Superior temporal gyrus (tissue), 1 donor: ENCODE data around the gene DMD.

Source experiments
- DNase-seq: peaks from one replicate; pipeline ENCODE4 v3.0.0-alpha.2; 2016; ENCODE audit errors: extremely low spot score

DMD gene

GRCh38 chrX:31714797-31715196 lies 1496.6 kb downstream of the DMD start:
- no peak for DNase-seq

DNA sequence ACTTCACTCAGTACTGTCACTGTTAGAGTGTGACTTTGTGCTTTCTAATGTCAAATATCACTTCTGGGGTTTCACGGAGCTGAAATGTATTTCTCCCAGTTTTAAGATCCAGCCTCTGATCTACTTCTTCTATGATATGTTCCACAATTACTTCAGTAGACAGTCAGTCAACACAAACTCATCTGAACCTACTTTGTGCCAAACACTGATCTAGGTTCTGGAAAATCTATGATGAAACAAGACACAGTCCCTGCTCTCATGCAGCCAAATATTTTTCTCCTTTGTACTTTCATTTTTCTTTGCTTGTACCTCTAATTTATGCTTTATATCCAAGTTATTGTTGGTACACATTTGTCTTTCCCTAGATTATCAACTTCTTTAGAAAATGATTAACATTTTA lies 1498.2 kb downstream of the DMD start:
- no peak for DNase-seq

DNA sequence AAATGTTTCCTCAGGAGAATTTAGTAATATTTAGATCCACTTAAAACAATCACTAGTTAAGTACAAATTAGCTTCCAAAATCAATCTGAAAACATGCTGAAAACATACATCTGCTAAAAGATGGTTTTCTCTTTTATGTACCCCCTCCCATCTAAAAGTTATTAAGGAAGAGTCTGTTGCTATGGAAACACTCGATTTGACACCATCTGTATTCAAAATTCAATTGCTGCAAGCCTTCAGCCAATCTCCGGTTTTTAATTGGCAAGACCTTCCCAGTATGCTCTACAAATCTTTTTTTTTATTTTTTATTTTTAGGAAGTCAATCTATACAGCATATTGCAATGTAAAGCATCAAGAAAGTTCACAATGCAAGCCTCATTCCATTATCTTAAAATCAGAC lies 1500.2 kb downstream of the DMD start:
- DNase-seq = no peak

- no peak for DNase-seq
Observed at GRCh38 chrX:31708116-31708515, 1503.2 kb downstream of the DMD start.

- no peak for DNase-seq
Observed at GRCh38 chrX:31706466-31706865, 1504.9 kb downstream of the DMD start.

DNA sequence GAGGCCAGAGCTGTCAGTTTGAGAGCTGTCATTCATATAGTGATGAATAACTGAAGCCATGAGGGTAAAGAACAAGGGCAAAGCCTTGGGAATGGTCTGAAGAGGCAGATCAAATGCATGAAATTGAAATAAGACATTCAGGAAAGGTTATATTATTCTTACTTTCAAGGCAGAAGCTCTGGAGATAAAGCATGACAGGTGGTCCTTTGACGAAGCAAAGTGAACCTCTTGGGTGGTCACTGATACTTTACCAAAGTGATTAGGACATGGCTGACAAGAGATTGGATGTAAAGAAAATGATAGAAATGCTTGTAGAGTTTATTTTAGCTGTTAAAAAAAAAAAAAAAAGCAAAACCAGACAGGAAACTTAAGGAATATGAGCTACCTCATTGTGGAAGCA lies 1505.5 kb downstream of the DMD start:
- DNase-seq = no peak

- DNase-seq = no peak
Observed at GRCh38 chrX:31704938-31705337, 1506.4 kb downstream of the DMD start.

DNA sequence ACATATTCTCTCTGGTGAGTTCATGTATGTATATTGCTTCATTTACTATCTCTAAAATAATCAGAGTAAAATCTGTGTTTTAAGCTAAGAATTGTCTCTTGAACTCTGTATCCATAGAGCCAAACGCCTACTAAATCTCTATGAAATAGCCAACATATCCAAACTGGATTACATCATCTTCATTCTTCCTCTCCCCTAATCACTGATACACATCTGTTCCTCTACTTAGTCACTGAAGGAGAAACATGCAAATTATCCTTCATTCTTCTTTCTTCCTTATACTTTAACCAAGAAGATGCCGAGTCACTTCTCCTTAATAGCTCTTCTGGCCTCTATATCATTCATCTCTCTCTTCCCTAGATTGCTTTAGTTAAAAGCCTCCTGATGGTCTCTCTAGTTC lies 1509.1 kb downstream of the DMD start:
- no peak for DNase-seq

DNA sequence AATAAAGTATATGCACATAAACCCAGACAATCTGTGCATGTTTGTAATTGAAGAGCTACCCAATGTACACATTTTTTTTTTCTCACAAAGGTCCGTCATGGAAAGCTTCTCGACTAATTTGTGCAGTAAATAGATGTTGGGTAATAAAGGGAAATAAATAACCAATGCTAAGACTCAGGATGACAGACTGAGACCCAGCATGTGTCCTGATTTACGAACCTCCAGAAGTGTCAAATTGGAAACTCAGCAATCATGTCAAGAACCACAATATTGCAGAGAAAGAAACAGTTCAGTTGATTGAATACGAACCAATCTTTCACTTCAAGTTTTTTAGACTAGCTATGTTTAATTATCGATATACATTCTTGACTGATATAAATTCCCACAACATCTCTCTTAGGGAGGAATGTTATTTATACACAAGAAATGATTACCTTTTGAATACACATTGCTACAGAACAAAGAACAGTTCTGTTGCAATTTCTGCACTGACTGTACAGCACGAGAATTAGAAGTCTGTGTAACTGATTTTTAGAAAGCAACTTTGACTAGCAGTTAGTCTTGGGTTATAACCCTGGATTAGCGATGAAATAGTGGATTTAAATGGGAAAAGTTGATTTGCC lies 1513.9 kb downstream of the DMD start:
- DNase-seq = no peak

DNA sequence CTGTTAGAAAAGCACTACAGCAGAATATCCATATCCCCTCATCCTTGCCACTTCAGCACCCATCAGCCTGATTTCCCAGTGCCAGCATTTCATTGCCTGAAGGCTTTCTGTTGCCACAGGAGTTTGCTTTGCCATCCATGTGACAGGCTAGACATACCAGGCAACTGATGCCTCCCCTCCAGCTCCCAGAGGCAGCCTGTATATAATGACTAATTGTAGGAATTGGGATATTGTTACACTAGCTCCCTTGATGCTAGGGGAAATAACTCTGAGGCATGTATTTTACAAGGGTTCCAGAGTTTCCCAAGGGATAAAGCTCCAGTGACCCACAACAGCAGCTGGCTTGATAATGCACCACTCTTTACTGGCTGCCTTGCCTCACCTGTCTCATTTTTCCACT lies 1531.5 kb downstream of the DMD start:
- DNase-seq = no peak

DNA sequence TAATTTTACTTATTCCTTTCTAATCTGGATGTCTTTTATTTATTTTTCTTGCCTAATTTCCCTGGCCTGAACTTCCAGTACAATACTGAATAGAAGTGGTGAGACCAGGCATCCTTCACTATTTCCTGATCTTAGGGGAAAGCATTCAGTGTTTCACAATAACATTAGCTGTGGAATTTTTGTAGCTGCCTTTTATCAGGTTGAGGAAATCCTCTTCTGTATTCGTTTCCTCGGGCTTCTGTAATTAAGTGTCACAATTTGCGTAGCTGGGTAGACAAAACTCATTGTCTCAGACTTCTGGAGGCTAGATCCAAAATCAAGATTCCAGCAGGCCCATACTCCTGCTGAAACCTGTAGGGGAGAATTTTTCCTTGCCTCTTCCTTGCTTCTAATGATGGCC lies 1541.1 kb downstream of the DMD start:
- no peak for DNase-seq

DNA sequence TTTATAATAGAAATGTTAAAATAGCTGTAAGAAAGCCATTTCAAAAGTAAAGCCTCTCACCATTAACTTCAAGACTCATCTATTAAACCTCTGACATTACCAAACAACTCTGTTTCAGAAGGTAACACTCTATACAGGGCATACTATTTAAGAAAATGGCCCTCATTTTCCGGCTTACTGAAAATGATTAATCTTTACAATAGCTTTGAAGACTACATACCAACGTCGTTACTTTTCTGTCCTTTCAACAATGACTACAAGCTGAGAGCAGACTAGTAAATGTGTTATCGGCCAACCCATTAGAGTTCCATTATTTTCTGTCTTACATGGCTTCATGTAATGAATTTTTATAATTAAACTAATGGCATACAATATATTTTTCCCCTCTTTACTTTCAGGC lies 1545.9 kb downstream of the DMD start:
- DNase-seq = no peak

GRCh38 chrX:31663172-31663571 lies 1548.2 kb downstream of the DMD start:
- DNase-seq = no peak

DNA sequence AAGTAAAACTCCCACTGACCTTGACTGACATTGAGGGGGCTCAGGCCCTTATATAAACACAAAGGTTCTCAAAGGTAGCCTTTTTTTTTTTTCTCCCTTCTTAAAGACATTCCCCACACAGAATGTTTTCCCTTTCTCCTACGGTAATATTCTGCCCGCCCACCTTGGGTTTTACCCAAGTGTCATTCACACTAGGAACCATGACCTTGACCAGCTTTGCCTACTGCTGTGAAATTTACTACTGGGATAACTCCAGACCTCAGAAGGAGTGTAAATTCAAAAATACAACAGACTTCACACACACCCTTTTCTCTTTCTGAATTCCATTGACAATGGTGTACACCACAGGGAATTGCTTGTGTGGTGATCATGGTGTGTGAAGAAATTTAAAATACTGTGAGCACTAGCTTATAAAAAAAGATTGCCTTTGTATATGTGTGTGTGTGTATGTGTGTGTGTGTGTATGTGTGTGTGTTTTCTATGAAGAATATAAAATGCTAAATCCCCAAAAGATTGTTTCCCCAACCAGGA lies 1550.0 kb downstream of the DMD start:
- no peak for DNase-seq

DNA sequence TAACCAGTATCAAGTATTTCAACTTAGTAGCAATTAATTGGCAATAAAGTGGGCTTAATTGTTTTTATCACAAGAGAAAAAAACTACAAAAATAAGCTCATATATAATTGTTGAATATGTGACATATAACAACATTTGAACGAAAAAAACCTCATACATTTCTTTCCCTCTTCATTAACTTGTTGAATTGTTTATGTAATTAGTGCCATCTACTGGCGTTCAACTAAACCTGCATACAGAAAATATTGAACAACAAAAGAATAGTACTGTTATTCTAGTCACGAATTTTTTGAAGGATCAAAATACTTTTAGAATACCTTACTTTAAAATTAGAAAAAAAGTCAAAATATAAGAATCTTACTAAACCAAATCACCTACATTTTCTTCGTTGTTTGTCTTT lies 1553.0 kb downstream of the DMD start:
- peak; percentile 61 for DNase-seq

GRCh38 chrX:31656013-31656412 lies 1555.3 kb downstream of the DMD start:
- no peak for DNase-seq

GRCh38 chrX:31653422-31653821 lies 1557.9 kb downstream of the DMD start:
- DNase-seq = no peak

GRCh38 chrX:31652650-31653049 lies 1558.7 kb downstream of the DMD start:
- DNase-seq = no peak

- no peak for DNase-seq
Observed at GRCh38 chrX:31649201-31649600, 1562.1 kb downstream of the DMD start.

DNA sequence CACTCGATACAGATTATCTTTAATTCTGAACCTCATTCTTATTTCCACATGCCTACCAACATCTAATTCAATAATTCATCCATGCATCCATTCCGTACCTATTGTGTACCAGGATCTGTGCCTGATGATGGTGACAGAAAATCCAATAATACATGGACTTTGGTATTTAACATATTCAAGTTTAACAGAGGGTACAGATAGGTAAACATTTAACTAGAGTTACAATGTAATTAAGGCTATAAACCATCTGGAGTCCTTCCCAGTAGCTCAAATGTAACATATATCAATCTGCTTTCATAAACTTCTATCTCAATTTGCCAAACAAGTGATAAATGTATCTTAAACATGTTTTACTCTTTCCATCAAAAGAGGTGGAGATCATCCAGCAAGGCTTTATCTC lies 1578.0 kb downstream of the DMD start:
- no peak for DNase-seq

- DNase-seq = no peak
Observed at GRCh38 chrX:31629195-31629594, 1582.2 kb downstream of the DMD start.

GRCh38 chrX:31609130-31609529 lies 1602.2 kb downstream of the DMD start:
- no peak for DNase-seq

DNA sequence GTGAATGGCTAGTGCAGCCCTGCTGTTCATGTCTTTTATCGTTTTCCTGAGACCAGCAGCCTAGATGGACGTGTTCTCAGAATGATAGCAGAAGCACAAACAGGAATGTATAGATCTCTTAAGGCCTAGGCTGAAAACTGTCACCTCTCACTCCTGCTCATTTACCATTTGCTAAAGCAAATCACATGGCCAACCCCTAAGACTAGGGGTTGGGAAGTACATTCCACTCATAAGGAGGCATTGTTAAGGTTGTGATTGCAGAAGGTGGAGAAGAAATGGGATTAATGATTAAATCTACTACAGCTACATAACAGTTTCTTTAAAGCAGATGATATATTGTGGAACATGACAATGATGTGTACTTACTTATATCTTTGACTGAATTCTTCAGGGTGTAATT lies 1602.7 kb downstream of the DMD start:
- no peak for DNase-seq

- no peak for DNase-seq
Observed at GRCh38 chrX:31606771-31607170, 1604.6 kb downstream of the DMD start.
